Brain microvascular endothelial cell (primary cell): ENCODE data around the gene SLC38A5.

Source experiments
- DNase-seq: peaks from one replicate; pipeline ENCODE4 v3.0.0-alpha.2; 2020
- H3K27ac ChIP-seq: fragments of 250-450 bp; sonication (Bioruptor Pico); 2 replicates; pipeline ENCODE4 v1.5.1; 2020; ENCODE audit warnings: mild to moderate bottlenecking, moderate library complexity
- H3K27me3 ChIP-seq: fragments of 250-450 bp; sonication (Bioruptor Pico); replicated peaks from 2 replicates; pipeline ENCODE4 v1.5.1; 2020; ENCODE audit warnings: mild to moderate bottlenecking
- H3K36me3 ChIP-seq: fragments of 250-450 bp; sonication (Bioruptor Pico); replicated peaks from 2 replicates; pipeline ENCODE4 v1.5.1; 2020; ENCODE audit warnings: mild to moderate bottlenecking
- H3K4me3 ChIP-seq: 2 replicates; pipeline ENCODE4 v1.5.1; 2011; ENCODE audit warnings: low read depth, mild to moderate bottlenecking, control low read depth, low read length, moderate library complexity
- CTCF ChIP-seq: IDR thresholded peaks from 2 replicates; pipeline ENCODE4 v1.5.1; 2011; ENCODE audit warnings: low read depth, mild to moderate bottlenecking, moderate library complexity, low read length, control low read depth, inconsistent platforms; ENCODE audit errors: missing control alignments
- in situ Hi-C: cut with HindIII; loops from 2 replicates; pipeline ENCODE4 v1.10.0; 2017; ENCODE audit warnings: low sequenced_read_pairs, low pct_ligation_motif_present

The SLC38A5 gene

GRCh38 chrX:48470833-48471118, 716 bp upstream of the SLC38A5 start:
- Histone ChIP-seq H3K4me3 (no peak overlapping the region), H3K27ac (no peak overlapping the region), H3K36me3 (no peaks in the 10 kb centered on the region), H3K27me3 (no peaks in the 10 kb centered on the region)
- in situ Hi-C loops, result no loop called here
- no peak for DNase-seq
- no peak for TF ChIP-seq CTCF

- TF ChIP-seq CTCF, result peak; percentile 34
- Histone ChIP-seq H3K36me3 (no peaks in the 10 kb centered on the region), H3K27ac (no peak overlapping the region), H3K4me3 (peak overlapping the region; percentile 43), H3K27me3 (no peaks in the 10 kb centered on the region)
- DNase-seq, result no peak
- in situ Hi-C loops, result no loop called here
Observed at GRCh38 chrX:48468693-48469691, 1.1 kb downstream of the SLC38A5 start.

- no peak for TF ChIP-seq CTCF
- Histone ChIP-seq H3K36me3 (no peaks in the 10 kb centered on the region), H3K4me3 (peak overlapping the region; percentile 43), H3K27me3 (no peaks in the 10 kb centered on the region), H3K27ac (no peak overlapping the region)
- no peak for DNase-seq
- in situ Hi-C loops, result no loop called here
Observed at GRCh38 chrX:48468247-48468671, 1.8 kb downstream of the SLC38A5 start.

GRCh38 chrX:48467281-48467761, 2.7 kb downstream of the SLC38A5 start:
- Histone ChIP-seq H3K27me3 (no peaks in the 10 kb centered on the region), H3K4me3 (peak overlapping the region; percentile 43), H3K27ac (no peak overlapping the region), H3K36me3 (no peaks in the 10 kb centered on the region)
- DNase-seq, result no peak
- in situ Hi-C loops, result no loop called here
- no peak for TF ChIP-seq CTCF

DNA sequence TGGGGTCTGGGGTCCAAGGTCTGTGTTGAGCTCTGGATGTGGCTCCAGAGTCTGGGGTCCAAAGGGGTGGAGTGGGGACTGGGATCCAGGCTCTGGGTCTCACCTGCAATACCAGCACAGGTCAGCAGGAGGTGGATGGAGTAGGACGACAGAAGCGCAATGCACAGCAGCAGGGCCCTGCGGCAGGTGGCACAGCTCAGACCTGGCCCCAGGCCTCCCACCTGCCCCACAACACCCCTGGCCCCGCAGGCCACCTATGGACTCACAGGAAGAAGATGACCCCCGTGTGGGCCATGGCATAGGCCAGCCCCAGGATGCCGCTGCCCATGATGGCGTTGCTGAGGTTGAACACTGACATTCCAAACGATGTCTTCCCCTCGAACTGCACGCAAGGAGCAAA, 3.4 kb downstream of the SLC38A5 start:
- Histone ChIP-seq H3K4me3 (no peak overlapping the region), H3K27me3 (no peaks in the 10 kb centered on the region), H3K36me3 (no peaks in the 10 kb centered on the region), H3K27ac (no peak overlapping the region)
- in situ Hi-C loops, result no loop called here
- peak; percentile 51 for TF ChIP-seq CTCF
- DNase-seq, result no peak
